Tibial nerve (tissue), 4 donors: Measurements from ENCODE around the gene TRPC5OS.

Experiments used
- CTCF ChIP-seq, 5 experiments: fragments of 200-600 bp in 3 of 5; fragments of 450-650 bp in 2 of 5; sonication (generic) in 3 of 5; IDR thresholded peaks; one replicate each; pipeline ENCODE4 v1.5.1; 2016 to 2019; ENCODE audit warnings: antibody characterized with exemption in 5 of 5, mild to moderate bottlenecking in 3 of 5, moderate library complexity in 2 of 5
- EP300 ChIP-seq, 2 donors: sonication (generic); formaldehyde crosslinking; IDR thresholded peaks; one replicate each; pipeline ENCODE4 v1.6.1; 2017; ENCODE audit warnings: antibody characterized with exemption in 2 of 2, mild to moderate bottlenecking in 1 of 2
- POLR2A ChIP-seq, 2 donors: fragments of 450-650 bp; IDR thresholded peaks; one replicate each; pipeline ENCODE4 v1.6.1; 2017; ENCODE audit warnings: antibody characterized with exemption in 2 of 2, mild to moderate bottlenecking in 2 of 2, moderate library complexity in 2 of 2

- no peak for TF ChIP-seq CTCF (IDR thresholded peaks at IDR 0.05)
- no peak for TF ChIP-seq POLR2A (IDR thresholded peaks at IDR 0.05)
- TF ChIP-seq EP300 (IDR thresholded peaks at IDR 0.05), result no peak
Measured at GRCh38 chrX:111847491-111848133, 28.4 kb upstream of the TRPC5OS start.
